Thyroid gland (tissue), 4 donors: ENCODE results near the gene THSD7B.

ENCODE experiments used
- POLR2A ChIP-seq, 2 donors: fragments of 450-650 bp; IDR thresholded peaks; one replicate each; pipeline ENCODE4 v1.6.1; 2017; ENCODE audit warnings: antibody characterized with exemption in 2 of 2, mild to moderate bottlenecking in 2 of 2, moderate library complexity in 1 of 2
- TF ChIP-seq, protein P1 (sequence below), 6 experiments: fragments of 200-600 bp in 3 of 6; fragments of 450-650 bp in 3 of 6; sonication (generic) in 3 of 6; IDR thresholded peaks; one replicate each; pipeline ENCODE4 v1.5.1; 2016 to 2019; ENCODE audit warnings: antibody characterized with exemption in 6 of 6, mild to moderate bottlenecking in 2 of 6, inconsistent platforms in 1 of 6, moderate library complexity in 1 of 6

DNA sequence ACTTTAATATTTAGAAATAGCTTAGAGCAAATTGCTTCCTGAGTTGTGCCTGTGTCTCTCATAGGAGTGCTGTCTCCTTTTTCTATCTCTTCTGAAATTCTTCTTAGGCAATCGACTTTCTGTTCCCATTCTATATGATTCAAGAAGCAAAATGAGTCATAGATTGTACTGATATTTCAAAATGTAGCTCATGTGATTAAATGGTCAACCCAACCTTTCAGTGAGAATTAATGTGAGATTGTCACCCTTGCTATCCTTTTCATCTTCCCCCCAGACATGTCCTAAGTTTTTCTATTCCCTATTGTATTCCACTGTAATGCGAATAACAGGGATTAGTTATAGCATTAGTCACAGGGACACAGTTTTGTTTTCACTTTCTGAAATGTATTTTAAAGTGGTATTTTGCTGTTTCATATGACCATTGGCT lies 413.6 kb downstream of the THSD7B start:
- TF ChIP-seq, protein P1, sequence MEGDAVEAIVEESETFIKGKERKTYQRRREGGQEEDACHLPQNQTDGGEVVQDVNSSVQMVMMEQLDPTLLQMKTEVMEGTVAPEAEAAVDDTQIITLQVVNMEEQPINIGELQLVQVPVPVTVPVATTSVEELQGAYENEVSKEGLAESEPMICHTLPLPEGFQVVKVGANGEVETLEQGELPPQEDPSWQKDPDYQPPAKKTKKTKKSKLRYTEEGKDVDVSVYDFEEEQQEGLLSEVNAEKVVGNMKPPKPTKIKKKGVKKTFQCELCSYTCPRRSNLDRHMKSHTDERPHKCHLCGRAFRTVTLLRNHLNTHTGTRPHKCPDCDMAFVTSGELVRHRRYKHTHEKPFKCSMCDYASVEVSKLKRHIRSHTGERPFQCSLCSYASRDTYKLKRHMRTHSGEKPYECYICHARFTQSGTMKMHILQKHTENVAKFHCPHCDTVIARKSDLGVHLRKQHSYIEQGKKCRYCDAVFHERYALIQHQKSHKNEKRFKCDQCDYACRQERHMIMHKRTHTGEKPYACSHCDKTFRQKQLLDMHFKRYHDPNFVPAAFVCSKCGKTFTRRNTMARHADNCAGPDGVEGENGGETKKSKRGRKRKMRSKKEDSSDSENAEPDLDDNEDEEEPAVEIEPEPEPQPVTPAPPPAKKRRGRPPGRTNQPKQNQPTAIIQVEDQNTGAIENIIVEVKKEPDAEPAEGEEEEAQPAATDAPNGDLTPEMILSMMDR (IDR thresholded peaks at IDR 0.05), result no peak
- TF ChIP-seq POLR2A (IDR thresholded peaks at IDR 0.05), result no peak
